MM.1S (cell line): ENCODE measurements around the gene TMEM86A.

Source experiments
- EZH2 ChIP-seq: fragments of 300-600 bp; sonication (generic); optimal IDR thresholded peaks from 2 replicates; pipeline ENCODE3; 2017; ENCODE audit warnings: low read depth, mild to moderate bottlenecking, antibody characterized with exemption, low read length, mixed read lengths
- EZH2phosphoT487 ChIP-seq: fragments of 300-600 bp; sonication (generic); IDR thresholded peaks from 2 replicates; pipeline ENCODE4 v1.6.1; 2018; ENCODE audit warnings: antibody characterized with exemption, low read length
- TF ChIP-seq, protein P1 (sequence below): fragments of 300-600 bp; sonication (generic); IDR thresholded peaks from 2 replicates; pipeline ENCODE4 v1.5.1; 2016; ENCODE audit warnings: antibody characterized with exemption, low read length, mixed read lengths

GRCh38 chr11:18731441-18731840, 32.9 kb downstream of the TMEM86A start:
- TF ChIP-seq, protein P1, sequence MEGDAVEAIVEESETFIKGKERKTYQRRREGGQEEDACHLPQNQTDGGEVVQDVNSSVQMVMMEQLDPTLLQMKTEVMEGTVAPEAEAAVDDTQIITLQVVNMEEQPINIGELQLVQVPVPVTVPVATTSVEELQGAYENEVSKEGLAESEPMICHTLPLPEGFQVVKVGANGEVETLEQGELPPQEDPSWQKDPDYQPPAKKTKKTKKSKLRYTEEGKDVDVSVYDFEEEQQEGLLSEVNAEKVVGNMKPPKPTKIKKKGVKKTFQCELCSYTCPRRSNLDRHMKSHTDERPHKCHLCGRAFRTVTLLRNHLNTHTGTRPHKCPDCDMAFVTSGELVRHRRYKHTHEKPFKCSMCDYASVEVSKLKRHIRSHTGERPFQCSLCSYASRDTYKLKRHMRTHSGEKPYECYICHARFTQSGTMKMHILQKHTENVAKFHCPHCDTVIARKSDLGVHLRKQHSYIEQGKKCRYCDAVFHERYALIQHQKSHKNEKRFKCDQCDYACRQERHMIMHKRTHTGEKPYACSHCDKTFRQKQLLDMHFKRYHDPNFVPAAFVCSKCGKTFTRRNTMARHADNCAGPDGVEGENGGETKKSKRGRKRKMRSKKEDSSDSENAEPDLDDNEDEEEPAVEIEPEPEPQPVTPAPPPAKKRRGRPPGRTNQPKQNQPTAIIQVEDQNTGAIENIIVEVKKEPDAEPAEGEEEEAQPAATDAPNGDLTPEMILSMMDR: no peak
- TF ChIP-seq EZH2phosphoT487: no peak
- TF ChIP-seq EZH2: no peak
